LNCaP clone FGC (cell line): Measurements from ENCODE around the gene PRPF31.

ENCODE experiments used
- DNase-seq: peaks from one replicate; pipeline ENCODE4 v3.0.0-alpha.2; 2011; ENCODE audit warnings: low read depth
- H3K4me3 ChIP-seq: 2 replicates; pipeline ENCODE4 v1.5.1; 2011; ENCODE audit warnings: mild to moderate bottlenecking, low read depth, low read length, control low read depth
- TF ChIP-seq, protein P1 (sequence below): IDR thresholded peaks from 2 replicates; pipeline ENCODE4 v1.5.1; 2012; ENCODE audit warnings: mild to moderate bottlenecking; ENCODE audit not compliant: control insufficient read depth, insufficient read depth; ENCODE audit errors: extremely low read depth

PRPF31 gene

DNA sequence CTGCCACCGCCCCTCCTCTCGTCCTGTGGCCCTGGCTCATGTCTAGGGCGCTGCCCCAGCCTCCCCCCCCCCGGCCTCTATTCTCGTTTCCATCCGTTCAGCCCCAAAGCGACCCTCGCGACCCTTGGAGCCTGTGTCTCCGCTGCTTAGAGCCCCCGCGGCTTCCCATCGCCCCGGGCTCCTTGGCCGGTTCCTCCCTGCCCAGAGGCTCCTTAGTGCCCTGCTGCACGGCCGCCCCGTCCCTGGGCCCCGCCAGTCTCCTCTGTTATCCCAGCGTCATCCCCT lies 12.8 kb downstream of the PRPF31 start:
- DNase-seq, result no peak
- TF ChIP-seq, protein P1, sequence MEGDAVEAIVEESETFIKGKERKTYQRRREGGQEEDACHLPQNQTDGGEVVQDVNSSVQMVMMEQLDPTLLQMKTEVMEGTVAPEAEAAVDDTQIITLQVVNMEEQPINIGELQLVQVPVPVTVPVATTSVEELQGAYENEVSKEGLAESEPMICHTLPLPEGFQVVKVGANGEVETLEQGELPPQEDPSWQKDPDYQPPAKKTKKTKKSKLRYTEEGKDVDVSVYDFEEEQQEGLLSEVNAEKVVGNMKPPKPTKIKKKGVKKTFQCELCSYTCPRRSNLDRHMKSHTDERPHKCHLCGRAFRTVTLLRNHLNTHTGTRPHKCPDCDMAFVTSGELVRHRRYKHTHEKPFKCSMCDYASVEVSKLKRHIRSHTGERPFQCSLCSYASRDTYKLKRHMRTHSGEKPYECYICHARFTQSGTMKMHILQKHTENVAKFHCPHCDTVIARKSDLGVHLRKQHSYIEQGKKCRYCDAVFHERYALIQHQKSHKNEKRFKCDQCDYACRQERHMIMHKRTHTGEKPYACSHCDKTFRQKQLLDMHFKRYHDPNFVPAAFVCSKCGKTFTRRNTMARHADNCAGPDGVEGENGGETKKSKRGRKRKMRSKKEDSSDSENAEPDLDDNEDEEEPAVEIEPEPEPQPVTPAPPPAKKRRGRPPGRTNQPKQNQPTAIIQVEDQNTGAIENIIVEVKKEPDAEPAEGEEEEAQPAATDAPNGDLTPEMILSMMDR, result no peak
- no peak overlapping the region for H3K4me3 ChIP-seq

GRCh38 chr19:54128796-54129616 lies 13.5 kb downstream of the PRPF31 start:
- no peak for DNase-seq

DNA sequence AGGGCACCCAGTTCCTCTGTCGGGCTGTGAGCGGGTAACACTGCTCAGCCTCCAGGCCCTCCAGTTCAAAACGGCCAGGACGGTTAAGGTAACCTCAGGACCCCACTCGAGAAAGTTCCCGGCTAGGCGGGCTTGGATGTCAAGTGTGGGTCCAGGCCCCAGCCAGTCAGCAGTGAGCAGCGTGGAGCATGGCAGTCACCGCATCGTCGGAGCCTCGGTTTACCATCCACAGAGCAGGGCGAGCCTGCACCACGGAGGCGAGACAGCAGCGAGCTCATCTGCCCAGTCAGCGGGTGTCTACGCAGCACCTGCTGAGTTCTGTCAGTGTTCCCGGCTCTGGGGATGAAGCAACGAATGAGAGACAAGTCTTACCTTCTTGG lies 14.1 kb downstream of the PRPF31 start:
- TF ChIP-seq, protein P1, result no peak
- no peak overlapping the region for H3K4me3 ChIP-seq
- DNase-seq, result no peak

More at GRCh38 chr19:54128796-54129616, 13.5 kb downstream of the PRPF31 start:
- TF ChIP-seq, protein P1, result no peak
- no peak overlapping the region for H3K4me3 ChIP-seq

DNA sequence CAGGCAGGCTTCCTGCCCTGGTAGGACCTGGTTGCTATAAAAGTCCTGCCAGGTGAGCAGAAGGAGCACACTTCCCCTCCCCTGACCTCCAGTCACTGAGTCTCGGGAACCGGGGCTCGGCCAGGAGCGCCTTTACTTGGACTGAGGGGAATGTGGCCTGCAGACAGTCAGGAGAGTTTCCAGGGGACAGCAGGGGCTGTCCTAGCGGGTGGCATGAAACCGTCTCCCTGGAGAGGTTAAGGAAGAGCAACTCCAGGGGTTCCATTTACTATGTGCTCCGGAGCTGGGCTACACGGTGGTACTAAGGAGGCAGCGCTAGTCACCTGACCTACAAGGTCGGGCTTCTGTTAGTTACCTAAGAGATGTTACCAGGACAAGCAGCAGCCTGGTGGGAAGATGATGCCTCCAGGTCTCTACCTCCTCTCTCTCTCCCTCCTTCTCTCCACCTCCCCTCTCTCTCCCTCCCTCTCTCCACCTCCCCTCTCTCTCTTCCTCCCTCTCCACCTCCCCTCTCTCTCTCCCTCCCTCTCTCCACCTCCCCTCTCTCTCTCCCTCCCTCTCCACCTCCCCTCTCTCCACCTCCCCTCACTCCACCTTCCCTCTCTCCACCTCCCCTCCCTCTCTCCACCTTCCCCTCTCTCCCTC lies 17.9 kb downstream of the PRPF31 start:
- H3K4me3 ChIP-seq, result no peak overlapping the region
- TF ChIP-seq, protein P1, result no peak
- DNase-seq, result no peak

DNA sequence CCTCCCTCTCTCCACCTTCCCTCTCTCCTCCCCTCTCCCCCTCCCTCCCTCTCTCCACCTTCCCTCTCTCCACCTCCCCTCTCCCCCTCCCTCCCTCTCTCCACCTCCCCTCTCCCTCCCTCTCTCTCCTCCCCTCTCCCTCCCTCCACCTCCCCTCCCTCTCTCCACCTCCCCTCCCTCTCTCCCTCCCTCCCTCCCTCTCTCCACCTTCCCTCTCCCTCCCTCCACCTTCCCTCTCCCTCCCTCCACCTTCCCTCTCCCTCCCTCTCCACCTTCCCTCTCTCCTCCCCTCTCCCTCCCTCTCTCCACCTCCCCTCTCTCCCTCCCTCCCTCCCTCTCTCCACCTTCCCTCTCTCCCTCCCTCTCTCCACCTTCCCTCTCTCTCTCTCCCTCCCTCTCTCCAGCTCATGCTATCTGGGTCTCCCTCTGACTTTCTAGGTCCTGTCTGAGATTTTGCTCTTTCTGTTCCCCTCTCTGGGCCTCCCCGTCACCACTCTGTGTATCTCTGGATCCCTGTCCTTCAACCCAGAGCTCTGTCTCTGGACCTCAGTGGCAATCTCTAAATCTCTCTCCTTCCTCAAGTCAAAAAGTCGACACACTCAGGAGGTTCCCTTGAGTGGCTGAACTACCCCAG lies 18.5 kb downstream of the PRPF31 start:
- no peak for DNase-seq
- H3K4me3 ChIP-seq, result no peak overlapping the region
- TF ChIP-seq, protein P1, result no peak

- no peak for DNase-seq
- TF ChIP-seq, protein P1, result no peak
- peak overlapping the region; percentile 70 for H3K4me3 ChIP-seq
Measured at GRCh38 chr19:54136086-54136863, 20.7 kb downstream of the PRPF31 start.
